HCT116 (cell line): Measurements from ENCODE around the gene EVI5L. TPM values are rescaled to one million over a fixed set of nuclear protein-coding genes. Genes with fewer than 3 reads are reported as not detected.

Experiments used
- ATAC-seq: fragments of 200-7000 bp; cut with Tn5 transposase; 2 replicates; pipeline ENCODE4 v1.9.1; 2020; ENCODE audit warnings: mild to moderate bottlenecking, moderate library complexity
- BruUV-seq: library from RNA; stranded (reverse); fragments of 400-500 nt; replicated peaks from 2 replicates; lab custom pipeline; 2021; lab: Mats Ljungman, UMichigan
- CTCF ChIA-PET: fragments of 300-600 bp; sonication (Branson Sonifier 250); formaldehyde crosslinking; loops from one replicate; lab custom pipeline; 2021; ENCODE audit warnings: antibody characterized with exemption; lab: Charles Lee
- POLR2A ChIA-PET: fragments of 300-600, 350-600 bp; sonication (Branson Sonifier 250); formaldehyde crosslinking; loops from one replicate; lab custom pipeline; 2021; ENCODE audit warnings: antibody characterized with exemption; lab: Charles Lee
- RAD21 ChIA-PET, 2 experiments: fragments of 300-600 bp; sonication (Branson Sonifier 250); formaldehyde crosslinking; loops; one replicate each; lab custom pipeline; 2023; ENCODE audit warnings: low total read pairs in 2 of 2; ENCODE audit not compliant: uncharacterized antibody in 2 of 2, unreplicated experiment in 2 of 2, low non-redundant PET in 1 of 2; lab: Charles Lee
- DNase-seq: peaks from one replicate; pipeline ENCODE4 v3.0.0-alpha.2; 2010; ENCODE audit warnings: low read depth, low spot score
- H2AFZ ChIP-seq: fragments of 200-600 bp; shearing (Covaris generic), sonication (generic); 2 replicates; pipeline ENCODE4 v1.6.1; 2017; ENCODE audit warnings: low read depth, mixed run types, mixed read lengths, antibody characterized with exemption, low read length; ENCODE audit not compliant: poor library complexity, severe bottlenecking
- H3K27ac ChIP-seq: 2 replicates; pipeline ENCODE4 v1.5.1; 2012; ENCODE audit warnings: low read depth, low read length
- H3K27me3 ChIP-seq: fragments of 200-600 bp; sonication (generic); 2 replicates; pipeline ENCODE4 v1.6.1; 2016; ENCODE audit warnings: mixed run types, low read length, mixed read lengths; ENCODE audit not compliant: insufficient read depth
- H3K36me3 ChIP-seq, 2 experiments: fragments of 200-500 bp in 1 of 2; fragments of 200-600 bp in 1 of 2; sonication (Bioruptor generic) in 1 of 2; sonication (generic) in 1 of 2; 2 replicates each; pipeline versions ENCODE4 v1.5.1 to v1.6.1; 2014 to 2016; ENCODE audit warnings: low read length in 2 of 2, inconsistent platforms in 1 of 2, mixed read lengths in 1 of 2, mixed run types in 1 of 2; ENCODE audit not compliant: insufficient read depth in 2 of 2, control insufficient read depth in 1 of 2
- H3K4me1 ChIP-seq, 2 experiments: fragments of 200-600 bp in 1 of 2; sonication (generic) in 1 of 2; 2 replicates each; pipeline versions ENCODE4 v1.5.1 to v1.6.1; 2012 to 2017; ENCODE audit warnings: low read length in 2 of 2, inconsistent platforms in 1 of 2, mild to moderate bottlenecking in 1 of 2, mixed read lengths in 1 of 2, mixed run types in 1 of 2, moderate library complexity in 1 of 2; ENCODE audit not compliant: insufficient read depth in 2 of 2, control insufficient read depth in 1 of 2
- H3K4me2 ChIP-seq: fragments of 200-600 bp; sonication (generic); 2 replicates; pipeline ENCODE4 v1.6.1; 2017; ENCODE audit warnings: mixed run types, low read length, mixed read lengths
- H3K4me3 ChIP-seq, 2 experiments: fragments of 200-600 bp in 1 of 2; sonication (generic) in 1 of 2; replicated peaks in 1 of 2; 2 replicates each; pipeline ENCODE4 v1.5.1; 2011 to 2016; ENCODE audit warnings: low read length in 2 of 2, control low read depth in 1 of 2, low read depth in 1 of 2, mild to moderate bottlenecking in 1 of 2, mixed read lengths in 1 of 2, mixed run types in 1 of 2
- H3K79me2 ChIP-seq: fragments of 200-600 bp; sonication (generic); 2 replicates; pipeline ENCODE4 v1.6.1; 2017; ENCODE audit warnings: mild to moderate bottlenecking, mixed run types, low read length, moderate library complexity, mixed read lengths; ENCODE audit not compliant: insufficient read depth
- H3K9ac ChIP-seq: fragments of 200-600 bp; sonication (generic); 2 replicates; pipeline ENCODE4 v1.6.1; 2016; ENCODE audit warnings: low read length, mixed read lengths
- H3K9me2 ChIP-seq: fragments of 200-600 bp; sonication (generic), shearing (Covaris generic); 2 replicates; pipeline ENCODE4 v1.6.1; 2017; ENCODE audit warnings: mixed run types, mild to moderate bottlenecking, moderate library complexity; ENCODE audit not compliant: insufficient read depth
- H3K9me3 ChIP-seq, 2 experiments: fragments of 200-500 bp in 1 of 2; fragments of 200-600 bp in 1 of 2; sonication (Bioruptor generic) in 1 of 2; sonication (generic) in 1 of 2; 2 replicates each; pipeline ENCODE4 v1.6.1; 2014 to 2017; ENCODE audit warnings: low read length in 2 of 2, mixed read lengths in 2 of 2, inconsistent platforms in 1 of 2, low read depth in 1 of 2, mild to moderate bottlenecking in 1 of 2, mixed run types in 1 of 2, moderate library complexity in 1 of 2; ENCODE audit not compliant: control insufficient read depth in 1 of 2, insufficient read depth in 1 of 2
- H4K20me1 ChIP-seq: fragments of 200-600 bp; sonication (generic), shearing (Covaris generic); 2 replicates; pipeline ENCODE4 v1.6.1; 2017; ENCODE audit warnings: mixed run types, mild to moderate bottlenecking, moderate library complexity; ENCODE audit not compliant: insufficient read depth
- CBX3 ChIP-seq: IDR thresholded peaks from 2 replicates; pipeline ENCODE4 v1.6.1; 2012; ENCODE audit warnings: low read depth
- CEBPB ChIP-seq: IDR thresholded peaks from 2 replicates; pipeline ENCODE4 v1.6.1; 2012; ENCODE audit warnings: low read depth
- EGR1 ChIP-seq: IDR thresholded peaks from 2 replicates; pipeline ENCODE4 v1.6.1; 2012; ENCODE audit warnings: low read depth
- ELF1 ChIP-seq: IDR thresholded peaks from 2 replicates; pipeline ENCODE4 v1.6.1; 2012; ENCODE audit warnings: low read depth, borderline replicate concordance
- EZH2 ChIP-seq: fragments of 200-600 bp; sonication (generic); IDR thresholded peaks from 2 replicates; pipeline ENCODE4 v1.6.1; 2017; ENCODE audit warnings: antibody characterized with exemption, mixed run types
- EZH2phosphoT487 ChIP-seq: fragments of 200-600 bp; IDR thresholded peaks from 2 replicates; pipeline ENCODE4 v1.6.1; 2018; ENCODE audit warnings: antibody characterized with exemption, borderline replicate concordance
- FOSL1 ChIP-seq: IDR thresholded peaks from 2 replicates; pipeline ENCODE4 v1.6.1; 2012; ENCODE audit warnings: low read depth
- JUND ChIP-seq: IDR thresholded peaks from 2 replicates; pipeline ENCODE4 v1.6.1; 2012
- MAX ChIP-seq: IDR thresholded peaks from 2 replicates; pipeline ENCODE4 v1.6.1; 2012
- POLR2A ChIP-seq: IDR thresholded peaks from 2 replicates; pipeline ENCODE4 v1.7.0; 2011; ENCODE audit warnings: borderline replicate concordance; ENCODE audit not compliant: insufficient read depth, insufficient read length; ENCODE audit errors: extremely low read depth
- POLR2AphosphoS5 ChIP-seq: IDR thresholded peaks from 2 replicates; pipeline ENCODE4 v1.6.1; 2011; ENCODE audit warnings: mild to moderate bottlenecking, low read depth, low read length, moderate library complexity
- REST ChIP-seq: IDR thresholded peaks from 2 replicates; pipeline ENCODE4 v1.6.1; 2012; ENCODE audit warnings: low read depth
- SIN3A ChIP-seq: IDR thresholded peaks from 2 replicates; pipeline ENCODE4 v1.6.1; 2012; ENCODE audit warnings: low read depth
- SP1 ChIP-seq: IDR thresholded peaks from 2 replicates; pipeline ENCODE4 v1.6.1; 2012; ENCODE audit warnings: low read depth
- SRF ChIP-seq: IDR thresholded peaks from 2 replicates; pipeline ENCODE4 v1.6.1; 2012; ENCODE audit warnings: low read depth
- TCF7L2 ChIP-seq: IDR thresholded peaks from 2 replicates; pipeline ENCODE4 v1.7.0; 2011; ENCODE audit warnings: borderline replicate concordance, inconsistent platforms; ENCODE audit not compliant: insufficient read depth, insufficient read length; ENCODE audit errors: extremely low read depth
- YY1 ChIP-seq: IDR thresholded peaks from 2 replicates; pipeline ENCODE4 v1.6.1; 2011; ENCODE audit warnings: low read length, low read depth, moderate library complexity, mild to moderate bottlenecking; ENCODE audit not compliant: insufficient replicate concordance; ENCODE audit errors: extremely low read depth
- intact Hi-C: fragments of 100-400 bp; cut with micrococcal nuclease; formaldehyde crosslinking; loops from 2 replicates; pipeline ENCODE4 v1.10.0; 2022
- total RNA-seq: library from RNA; stranded (reverse); gene quantifications from one replicate; pipeline ENCODE4 v1.2.1, GENCODE V29; 2021; ENCODE audit not compliant: unreplicated experiment
- TF ChIP-seq, protein P1 (sequence below): IDR thresholded peaks from 2 replicates; pipeline ENCODE4 v1.6.1; 2012
- TF ChIP-seq, protein P2 (sequence below), 3 experiments: fragments of 200-600 bp in 1 of 3; sonication (generic) in 1 of 3; IDR thresholded peaks in 2 of 3; conservative IDR thresholded peaks in 1 of 3; 2 replicates each; pipeline ENCODE4 v1.5.1; 2012 to 2017; ENCODE audit warnings: low read depth in 2 of 3, low read length in 2 of 3, antibody characterized with exemption in 1 of 3, borderline replicate concordance in 1 of 3, control low read depth in 1 of 3, mild to moderate bottlenecking in 1 of 3, mixed read lengths in 1 of 3, mixed run types in 1 of 3, moderate library complexity in 1 of 3; ENCODE audit not compliant: insufficient read depth in 1 of 3

EVI5L gene
- total RNA-seq, 1 experiment from 2014 or later: 15.0 TPM

GRCh38 chr19:7852851-7853769 lies 23.1 kb downstream of the EVI5L start:
- peak overlapping the region in 1 of 2 experiments; percentile 9; a peak in 1 of 4 replicates for H3K4me3 ChIP-seq
- H3K27ac ChIP-seq: no peak overlapping the region
- no peak for TF ChIP-seq EZH2
- TF ChIP-seq POLR2A: no peak
- TF ChIP-seq, protein P1, sequence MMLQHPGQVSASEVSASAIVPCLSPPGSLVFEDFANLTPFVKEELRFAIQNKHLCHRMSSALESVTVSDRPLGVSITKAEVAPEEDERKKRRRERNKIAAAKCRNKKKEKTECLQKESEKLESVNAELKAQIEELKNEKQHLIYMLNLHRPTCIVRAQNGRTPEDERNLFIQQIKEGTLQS: no peak
- TF ChIP-seq SIN3A: no peak; the same call in 1 of the 2 replicates
- TF ChIP-seq TCF7L2: peak; percentile 89
- TF ChIP-seq CEBPB: no peak
- TF ChIP-seq REST: no peak
- peak; percentile 18 for TF ChIP-seq YY1
- TF ChIP-seq, protein P2, sequence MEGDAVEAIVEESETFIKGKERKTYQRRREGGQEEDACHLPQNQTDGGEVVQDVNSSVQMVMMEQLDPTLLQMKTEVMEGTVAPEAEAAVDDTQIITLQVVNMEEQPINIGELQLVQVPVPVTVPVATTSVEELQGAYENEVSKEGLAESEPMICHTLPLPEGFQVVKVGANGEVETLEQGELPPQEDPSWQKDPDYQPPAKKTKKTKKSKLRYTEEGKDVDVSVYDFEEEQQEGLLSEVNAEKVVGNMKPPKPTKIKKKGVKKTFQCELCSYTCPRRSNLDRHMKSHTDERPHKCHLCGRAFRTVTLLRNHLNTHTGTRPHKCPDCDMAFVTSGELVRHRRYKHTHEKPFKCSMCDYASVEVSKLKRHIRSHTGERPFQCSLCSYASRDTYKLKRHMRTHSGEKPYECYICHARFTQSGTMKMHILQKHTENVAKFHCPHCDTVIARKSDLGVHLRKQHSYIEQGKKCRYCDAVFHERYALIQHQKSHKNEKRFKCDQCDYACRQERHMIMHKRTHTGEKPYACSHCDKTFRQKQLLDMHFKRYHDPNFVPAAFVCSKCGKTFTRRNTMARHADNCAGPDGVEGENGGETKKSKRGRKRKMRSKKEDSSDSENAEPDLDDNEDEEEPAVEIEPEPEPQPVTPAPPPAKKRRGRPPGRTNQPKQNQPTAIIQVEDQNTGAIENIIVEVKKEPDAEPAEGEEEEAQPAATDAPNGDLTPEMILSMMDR (IDR thresholded peaks at IDR 0.05 in 2 of 3, conservative IDR thresholded peaks at IDR 0.05 in 1 of 3; ENCODE audit: borderline replicate concordance in 1 of 3, insufficient read depth in 1 of 3, low read depth in 2 of 3, low read length in 2 of 3): peak; percentile 83 to 91 (median 84)
- TF ChIP-seq JUND: no peak
- no peak for TF ChIP-seq SP1
- TF ChIP-seq POLR2AphosphoS5: no peak; the same call in 1 of the 2 replicates
- no peak for TF ChIP-seq CBX3
- no peak; the same call in 1 of the 2 replicates for TF ChIP-seq MAX
- no peak for TF ChIP-seq SRF
- no peak for TF ChIP-seq FOSL1
- no peak for TF ChIP-seq ELF1
- peak; percentile 96 for TF ChIP-seq EGR1
- no peak for TF ChIP-seq EZH2phosphoT487

More at GRCh38 chr19:7852851-7853769, 23.1 kb downstream of the EVI5L start:
- intact Hi-C loops: loop anchor here (5.0 kb wide), 1 partner anchor 69 kb away; the partner anchor contains the start of gene SNAPC2
- ATAC-seq: peak; percentile 97
- peak; percentile 85 for DNase-seq
- Histone ChIP-seq H3K79me2 (no peaks in the 10 kb centered on the region), H3K9me3 (no peaks in the 10 kb centered on the region), H4K20me1 (no peaks in the 10 kb centered on the region), H3K27me3 (no peaks in the 10 kb centered on the region), H2AFZ (no peak overlapping the region), H3K9me2 (no peaks in the 10 kb centered on the region), H3K9ac (peak overlapping the region; percentile 39), H3K4me2 (peak overlapping the region; percentile 62), H3K4me1 (peaks cover 11 to 18% of the 10 kb centered on the region in 2 experiments; a peak in 3 of 4 replicates), H3K36me3 (no peaks in the 10 kb centered on the region)
- ChIA-PET RAD21 (interaction anchor here (1.5 to 1.6 kb wide), 2 partner anchors 16 to 67 kb away, joined by 5 to 7 read pairs; partner anchors contain the start of gene SNAPC2 (in 1 of the 2)), CTCF (interaction anchor here (0.6 to 2.8 kb wide), 12 partner anchors 8 to 398 kb away, joined by 3 to 29 read pairs (median 4); partner anchors contain the start of genes EVI5L, MAP2K7, SNAPC2 and TIMM44), POLR2A (interaction anchor here (0.6 to 1.0 kb wide), 4 partner anchors 16 to 179 kb away, joined by 3 to 4 read pairs (median 3); no protein-coding TSS in a partner anchor)
- BruUV-seq: no TSS peak
